Loucy (cell line): ENCODE measurements around the gene SLC9A2.

Source experiments
- H2AFZ ChIP-seq: fragments of 200-600 bp; sonication (generic); 2 replicates; pipeline ENCODE4 v1.6.0; 2016; ENCODE audit warnings: antibody characterized with exemption, mild to moderate bottlenecking, low read length, moderate library complexity
- H3F3A ChIP-seq: fragments of 200-600 bp; 2 replicates; pipeline ENCODE4 v1.6.0; 2016; ENCODE audit warnings: antibody characterized with exemption, low read depth, mild to moderate bottlenecking
- H3K27me3 ChIP-seq: fragments of 200-600 bp; sonication (generic); 2 replicates; pipeline ENCODE4 v1.6.1; 2014; ENCODE audit warnings: low read length, mild to moderate bottlenecking; ENCODE audit not compliant: insufficient read depth, poor library complexity, severe bottlenecking
- H3K36me3 ChIP-seq: fragments of 200-600 bp; sonication (generic); 2 replicates; pipeline ENCODE4 v1.6.1; 2016; ENCODE audit warnings: low read length; ENCODE audit not compliant: insufficient read depth
- H3K4me1 ChIP-seq: fragments of 200-600 bp; sonication (generic); 2 replicates; pipeline ENCODE4 v1.5.1; 2014; ENCODE audit warnings: low read length, mild to moderate bottlenecking; ENCODE audit not compliant: insufficient read depth, poor library complexity, severe bottlenecking
- H3K4me2 ChIP-seq: fragments of 200-600 bp; sonication (generic); 2 replicates; pipeline ENCODE4 v1.6.0; 2014; ENCODE audit warnings: antibody characterized with exemption, low read length, low read depth, mild to moderate bottlenecking; ENCODE audit not compliant: poor library complexity, severe bottlenecking
- H3K4me3 ChIP-seq: fragments of 200-600 bp; sonication (generic); 2 replicates; pipeline ENCODE4 v1.5.1; 2014; ENCODE audit warnings: low read length, mild to moderate bottlenecking, mixed read lengths; ENCODE audit not compliant: poor library complexity, severe bottlenecking
- H3K79me2 ChIP-seq: fragments of 200-600 bp; sonication (generic); 2 replicates; pipeline ENCODE4 v1.6.1; 2014; ENCODE audit warnings: low read length; ENCODE audit not compliant: insufficient read depth
- H3K9ac ChIP-seq: fragments of 200-600 bp; sonication (generic); 2 replicates; pipeline ENCODE4 v1.6.0; 2014; ENCODE audit warnings: mild to moderate bottlenecking, low read depth, low read length, moderate library complexity; ENCODE audit not compliant: poor library complexity, severe bottlenecking
- H3K9me2 ChIP-seq: fragments of 200-600 bp; sonication (generic); replicated peaks from 2 replicates; pipeline ENCODE4 v1.6.1; 2016; ENCODE audit warnings: low read depth, low read length, mixed read lengths
- H3K9me3 ChIP-seq: fragments of 200-600 bp; sonication (generic); 2 replicates; pipeline ENCODE4 v1.6.1; 2014; ENCODE audit warnings: mild to moderate bottlenecking, antibody characterized with exemption, low read length, low read depth; ENCODE audit not compliant: insufficient read depth
- H4K20me1 ChIP-seq: fragments of 200-600 bp; sonication (generic); 2 replicates; pipeline ENCODE4 v1.6.0; 2014; ENCODE audit warnings: antibody characterized with exemption, low read length, mild to moderate bottlenecking; ENCODE audit not compliant: insufficient read depth, poor library complexity, severe bottlenecking
- EZH2phosphoT487 ChIP-seq: fragments of 200-600 bp; IDR thresholded peaks from 2 replicates; pipeline ENCODE4 v1.6.1; 2018; ENCODE audit warnings: antibody characterized with exemption, mild to moderate bottlenecking, moderate library complexity, borderline replicate concordance
- TF ChIP-seq, protein P1 (sequence below): fragments of 200-600 bp; sonication (generic); conservative IDR thresholded peaks from 2 replicates; pipeline ENCODE4 v1.5.1; 2014; ENCODE audit warnings: mild to moderate bottlenecking, antibody characterized with exemption, low read length

Gene SLC9A2

DNA sequence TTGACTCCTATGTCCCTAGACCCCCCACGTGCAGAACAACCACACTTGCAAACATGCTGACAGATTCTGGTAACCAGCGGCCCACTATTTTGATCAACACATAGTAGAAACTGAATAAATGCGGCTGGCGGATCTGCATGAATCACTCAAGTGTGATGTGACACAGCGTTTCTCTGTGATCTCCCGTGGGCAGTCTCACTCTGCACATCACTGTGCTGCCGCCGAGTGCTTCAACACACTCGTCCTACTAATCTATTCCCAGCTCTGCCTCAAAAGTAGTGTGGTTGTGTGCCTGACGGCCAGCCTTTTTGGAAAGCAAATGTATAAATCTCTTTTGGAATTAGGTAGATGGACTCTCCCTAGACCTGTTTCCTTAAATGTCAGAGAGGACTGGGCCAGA, 105.2 kb downstream of the SLC9A2 start:
- Histone ChIP-seq H3K36me3 (peaks cover 70% of the 10 kb centered on the region; the same call in 1 of the 2 replicates), H3K4me2 (no peak overlapping the region), H3K79me2 (no peaks in the 10 kb centered on the region), H3K4me1 (no peaks in the 10 kb centered on the region), H3F3A (no peaks in the 10 kb centered on the region), H3K27me3 (no peaks in the 10 kb centered on the region), H3K9me2 (no peaks in the 10 kb centered on the region), H4K20me1 (no peaks in the 10 kb centered on the region), H2AFZ (no peak overlapping the region), H3K4me3 (no peak overlapping the region), H3K9me3 (no peaks in the 10 kb centered on the region), H3K9ac (no peak overlapping the region)
- TF ChIP-seq, protein P1, sequence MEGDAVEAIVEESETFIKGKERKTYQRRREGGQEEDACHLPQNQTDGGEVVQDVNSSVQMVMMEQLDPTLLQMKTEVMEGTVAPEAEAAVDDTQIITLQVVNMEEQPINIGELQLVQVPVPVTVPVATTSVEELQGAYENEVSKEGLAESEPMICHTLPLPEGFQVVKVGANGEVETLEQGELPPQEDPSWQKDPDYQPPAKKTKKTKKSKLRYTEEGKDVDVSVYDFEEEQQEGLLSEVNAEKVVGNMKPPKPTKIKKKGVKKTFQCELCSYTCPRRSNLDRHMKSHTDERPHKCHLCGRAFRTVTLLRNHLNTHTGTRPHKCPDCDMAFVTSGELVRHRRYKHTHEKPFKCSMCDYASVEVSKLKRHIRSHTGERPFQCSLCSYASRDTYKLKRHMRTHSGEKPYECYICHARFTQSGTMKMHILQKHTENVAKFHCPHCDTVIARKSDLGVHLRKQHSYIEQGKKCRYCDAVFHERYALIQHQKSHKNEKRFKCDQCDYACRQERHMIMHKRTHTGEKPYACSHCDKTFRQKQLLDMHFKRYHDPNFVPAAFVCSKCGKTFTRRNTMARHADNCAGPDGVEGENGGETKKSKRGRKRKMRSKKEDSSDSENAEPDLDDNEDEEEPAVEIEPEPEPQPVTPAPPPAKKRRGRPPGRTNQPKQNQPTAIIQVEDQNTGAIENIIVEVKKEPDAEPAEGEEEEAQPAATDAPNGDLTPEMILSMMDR, result no peak
- no peak for TF ChIP-seq EZH2phosphoT487

DNA sequence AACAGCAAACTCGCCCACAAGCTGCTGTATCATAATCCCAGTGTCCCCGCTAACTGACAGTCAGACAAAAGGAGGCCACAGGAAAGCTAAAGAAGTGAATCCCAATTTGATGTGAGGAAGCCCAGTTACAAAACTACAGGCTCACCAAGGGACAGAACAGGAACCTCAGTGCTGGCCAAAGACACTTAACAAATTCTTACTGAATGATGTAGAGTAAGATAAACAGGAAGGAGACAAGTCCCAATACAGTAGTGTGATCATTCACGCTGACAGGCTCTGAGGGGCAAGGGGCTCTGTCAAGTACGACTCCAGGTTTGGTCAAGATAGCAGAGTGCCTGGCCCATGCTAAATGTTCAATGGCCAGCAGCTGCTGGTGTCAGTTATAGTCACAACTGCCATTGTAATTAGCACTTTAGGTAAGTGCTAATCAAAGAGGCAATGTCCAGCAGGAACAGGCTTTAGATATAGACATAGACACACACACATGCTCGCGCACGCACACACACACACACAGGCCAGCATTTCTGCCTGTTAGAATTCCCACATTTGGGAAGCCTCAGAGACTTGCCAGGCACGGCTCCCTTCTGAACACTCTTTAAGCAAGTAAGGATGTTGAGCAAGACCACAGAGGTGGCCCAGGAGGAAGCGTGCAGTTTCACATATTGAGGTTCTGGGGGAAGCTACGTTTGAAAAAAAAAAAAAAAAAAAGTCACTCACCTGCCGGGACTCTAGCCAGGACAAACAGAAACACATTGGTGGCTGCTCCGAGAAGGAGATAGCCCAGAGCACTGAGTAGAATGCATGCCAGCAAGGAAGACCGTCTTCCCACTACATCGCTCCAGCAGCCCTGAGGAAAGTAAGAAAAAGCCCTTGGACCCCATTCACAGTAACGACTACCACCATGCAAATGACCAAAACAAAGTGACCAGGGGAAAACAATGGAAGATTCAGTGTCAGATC, 107.1 kb downstream of the SLC9A2 start:
- Histone ChIP-seq H3K9me3 (no peaks in the 10 kb centered on the region), H3K9ac (no peak overlapping the region), H3K4me1 (no peaks in the 10 kb centered on the region), H3F3A (no peaks in the 10 kb centered on the region), H3K36me3 (peaks cover 51% of the 10 kb centered on the region; the same call in 1 of the 2 replicates), H3K27me3 (no peaks in the 10 kb centered on the region), H3K79me2 (no peaks in the 10 kb centered on the region), H4K20me1 (no peaks in the 10 kb centered on the region), H3K4me2 (no peak overlapping the region), H3K4me3 (no peak overlapping the region), H3K9me2 (no peaks in the 10 kb centered on the region), H2AFZ (no peak overlapping the region)
- TF ChIP-seq EZH2phosphoT487, result no peak
- TF ChIP-seq, protein P1, result no peak

DNA sequence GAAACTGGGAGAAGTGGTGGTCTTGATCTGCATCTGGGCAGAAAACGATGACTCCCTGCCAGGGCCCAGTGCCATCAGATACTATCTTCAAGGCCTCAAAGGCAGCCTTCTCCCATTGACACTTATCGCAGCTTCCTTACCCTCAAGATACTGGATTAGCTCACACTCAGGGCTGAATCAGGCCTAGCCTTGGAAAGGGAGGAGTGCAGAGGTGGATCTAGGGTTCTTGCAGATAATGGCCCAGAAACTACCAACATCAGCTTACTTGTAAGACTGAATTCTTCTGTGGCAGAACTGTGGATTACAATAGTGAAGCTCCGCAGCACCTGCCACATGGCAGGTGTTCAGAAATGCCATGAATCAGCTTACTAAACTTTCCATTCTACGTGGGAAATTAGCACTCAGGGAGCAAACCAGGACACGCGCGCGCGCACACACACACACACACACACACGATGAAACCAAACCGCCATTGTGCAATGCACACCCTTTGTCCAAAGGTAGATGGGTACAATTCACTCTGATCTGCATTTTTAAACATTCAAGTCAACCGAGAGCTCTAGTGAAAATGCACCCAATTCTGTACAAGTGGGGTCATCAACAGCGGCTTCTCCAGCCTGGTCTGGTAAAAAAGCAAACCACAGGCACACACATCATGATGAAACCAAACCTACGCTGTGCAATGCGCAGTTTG, 116.2 kb downstream of the SLC9A2 start:
- H3K4me2 ChIP-seq, result peak overlapping the region; percentile 71
- peaks cover 7% of the 10 kb centered on the region; the same call in 1 of the 2 replicates for H3K36me3 ChIP-seq
- H3K9me3 ChIP-seq, result no peaks in the 10 kb centered on the region
- H3K9ac ChIP-seq, result peak overlapping the region; percentile 76
- no peaks in the 10 kb centered on the region for H3F3A ChIP-seq
- H4K20me1 ChIP-seq, result peaks cover 11% of the 10 kb centered on the region
- H2AFZ ChIP-seq, result no peak overlapping the region
- no peaks in the 10 kb centered on the region for H3K27me3 ChIP-seq
- H3K4me1 ChIP-seq, result peaks cover 51% of the 10 kb centered on the region
- no peaks in the 10 kb centered on the region for H3K9me2 ChIP-seq
- TF ChIP-seq, protein P1, result no peak
- TF ChIP-seq EZH2phosphoT487, result no peak
- H3K4me3 ChIP-seq, result peak overlapping the region; percentile 83
- H3K79me2 ChIP-seq, result peaks cover 39% of the 10 kb centered on the region
